Tongue (tissue), 2 donors: Measurements from ENCODE around the gene CFAP77. TPM values are rescaled to one million over a fixed set of nuclear protein-coding genes. Genes with fewer than 3 reads are reported as not detected.
A peak's percentile ranks its signal among the peaks of the same experiment; 100 is the strongest.

Experiments used
- DNase-seq: peaks from one replicate; pipeline ENCODE4 v3.0.0-alpha.2; 2015
- total RNA-seq: library from RNA; depleted of rRNA; stranded (reverse); fragments of >200 nt; gene quantifications from one replicate; pipeline ENCODE4 v1.2.3, GENCODE V29; 2014

Gene CFAP77
- total RNA-seq, 1 donor from 2014 or later: not detected

- DNase-seq: no peak
Observed at GRCh38 chr9:132489536-132489935, 79.5 kb downstream of the CFAP77 start.

DNA sequence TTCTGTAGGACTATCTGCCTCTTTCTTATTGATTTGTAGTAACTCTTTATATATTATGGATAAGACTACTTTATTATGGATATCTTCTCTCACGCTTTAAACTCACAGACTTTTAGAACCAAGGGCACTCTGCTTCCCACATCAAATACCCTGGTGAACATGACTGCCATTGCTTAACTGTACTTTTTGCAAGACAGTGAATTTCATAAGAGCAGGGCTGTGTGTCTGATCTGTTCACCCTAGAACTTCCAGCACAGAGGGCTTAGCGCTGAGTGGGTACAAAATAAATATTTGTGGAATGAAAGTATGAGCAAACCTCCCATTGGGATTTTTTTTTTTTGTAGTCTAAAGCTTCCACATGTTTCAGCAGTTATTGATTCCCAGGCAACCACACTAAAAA is 84.8 kb downstream of the CFAP77 start:
- no peak for DNase-seq

DNA sequence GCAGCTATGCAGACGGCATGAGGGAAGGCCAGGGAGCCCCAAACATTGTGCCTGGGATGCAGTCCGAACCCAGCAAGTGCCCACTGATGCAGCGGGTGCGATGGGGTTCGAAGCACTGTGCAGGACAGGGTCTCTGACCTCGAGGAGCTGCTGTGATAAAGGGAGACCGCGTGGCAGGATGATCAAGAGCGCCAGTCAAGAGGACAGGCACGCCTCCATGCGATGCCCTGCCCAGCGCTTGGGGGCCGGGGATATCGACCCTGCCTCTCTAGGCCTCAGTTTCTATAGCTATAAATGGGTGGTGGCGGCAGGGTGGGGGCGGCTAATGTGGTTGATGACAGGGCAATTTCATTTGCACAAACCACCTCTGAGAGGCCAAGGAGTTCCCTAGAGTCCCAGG is 87.7 kb downstream of the CFAP77 start:
- DNase-seq: no peak

- no peak for DNase-seq
Observed at GRCh38 chr9:132498531-132499210, 88.7 kb downstream of the CFAP77 start.

- no peak for DNase-seq
Observed at GRCh38 chr9:132499251-132499650, 89.2 kb downstream of the CFAP77 start.

DNA sequence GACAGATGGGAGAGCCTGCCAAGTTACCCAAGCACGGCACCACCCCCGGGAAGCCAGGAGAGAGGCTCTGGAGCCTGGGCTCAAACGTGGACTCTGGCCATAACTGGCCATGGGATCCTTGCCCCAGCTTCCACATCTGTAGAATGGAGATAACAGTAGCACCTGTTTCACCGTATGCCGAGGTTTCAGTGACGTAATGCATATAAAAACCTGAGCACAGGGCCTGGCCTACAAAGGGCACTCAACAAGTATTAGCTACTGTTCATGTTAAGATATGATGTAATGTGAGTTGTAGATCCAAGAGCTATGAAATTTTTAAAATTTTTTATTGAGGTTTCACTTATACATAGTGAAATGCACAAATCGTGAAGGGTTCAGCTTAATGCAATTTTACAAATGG is 90.2 kb downstream of the CFAP77 start:
- no peak for DNase-seq

- no peak for DNase-seq
Observed at GRCh38 chr9:132502480-132502879, 92.5 kb downstream of the CFAP77 start.

GRCh38 chr9:132503116-132503515 is 93.1 kb downstream of the CFAP77 start:
- DNase-seq: no peak

GRCh38 chr9:132504488-132504887 is 94.5 kb downstream of the CFAP77 start:
- no peak for DNase-seq

DNA sequence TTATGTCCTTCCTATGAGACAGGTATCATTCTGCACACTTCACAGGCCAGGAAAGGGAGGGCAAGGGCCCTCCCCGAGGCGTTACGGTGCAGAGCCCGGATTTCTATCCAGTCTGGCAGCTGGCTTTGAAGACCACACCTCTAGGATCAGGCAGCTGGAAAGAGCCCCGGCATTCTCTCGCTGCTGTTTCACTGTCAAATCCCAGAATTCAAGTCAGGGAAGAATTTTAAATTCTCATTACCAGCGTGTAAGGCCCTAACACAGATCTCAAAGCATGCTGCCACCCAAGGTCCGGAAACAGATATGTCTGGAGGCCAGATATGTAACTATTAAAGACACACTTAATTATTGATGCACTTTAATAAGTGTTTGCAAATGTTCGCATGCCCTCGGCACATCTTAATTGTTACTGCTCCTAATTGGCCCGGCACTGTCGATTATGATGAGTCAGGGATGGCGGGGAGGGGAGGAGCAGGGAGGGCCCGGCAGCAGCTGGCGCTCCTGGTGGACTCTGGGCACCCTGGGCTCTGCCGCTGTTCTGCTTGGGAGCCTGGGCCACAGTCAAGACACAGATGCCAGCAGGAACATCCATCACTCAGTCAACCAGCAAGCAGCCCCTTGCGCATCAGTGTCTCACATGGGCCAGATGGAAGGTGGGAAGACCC is 96.1 kb downstream of the CFAP77 start:
- no peak for DNase-seq

- DNase-seq: no peak
Observed at GRCh38 chr9:132506977-132507669, 97.1 kb downstream of the CFAP77 start.

DNA sequence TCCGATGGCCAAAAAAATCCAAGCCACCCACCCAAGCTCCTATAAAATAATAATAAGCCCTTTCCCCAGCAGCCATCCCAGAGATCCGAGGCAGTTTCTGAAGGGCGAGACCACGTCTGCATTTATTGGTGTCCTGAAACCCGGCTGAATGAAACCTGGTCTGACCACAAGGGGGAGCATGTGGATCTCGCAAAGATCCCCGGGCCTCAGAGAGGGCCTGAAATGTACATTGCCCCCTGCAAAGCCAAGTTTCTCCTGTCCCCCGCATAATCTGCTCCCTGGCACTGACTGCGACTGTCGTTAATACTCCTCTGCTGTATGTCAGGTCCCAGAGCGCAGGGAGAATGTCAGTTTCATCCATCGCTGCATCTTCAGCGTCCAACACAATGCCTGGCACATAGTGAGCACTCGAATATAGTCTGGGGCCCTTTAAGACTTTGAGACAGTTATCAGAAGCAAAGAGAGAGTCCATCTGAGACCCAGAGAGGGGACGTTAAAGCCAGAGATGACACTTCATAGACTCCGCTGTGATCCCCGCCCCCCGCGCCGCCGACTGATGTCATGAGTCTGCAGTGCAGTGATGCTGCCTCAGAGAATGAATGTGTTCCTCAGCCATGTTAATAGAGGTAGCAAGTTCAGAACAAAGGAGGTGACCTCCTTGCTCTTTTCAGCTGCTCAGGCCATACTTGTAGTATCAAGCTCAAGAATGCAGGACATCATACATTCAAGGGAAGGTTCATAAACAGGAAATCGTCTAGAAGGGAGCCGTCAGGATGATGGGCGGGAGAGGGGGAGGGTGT is 97.9 kb downstream of the CFAP77 start:
- DNase-seq: peak; percentile 85

DNA sequence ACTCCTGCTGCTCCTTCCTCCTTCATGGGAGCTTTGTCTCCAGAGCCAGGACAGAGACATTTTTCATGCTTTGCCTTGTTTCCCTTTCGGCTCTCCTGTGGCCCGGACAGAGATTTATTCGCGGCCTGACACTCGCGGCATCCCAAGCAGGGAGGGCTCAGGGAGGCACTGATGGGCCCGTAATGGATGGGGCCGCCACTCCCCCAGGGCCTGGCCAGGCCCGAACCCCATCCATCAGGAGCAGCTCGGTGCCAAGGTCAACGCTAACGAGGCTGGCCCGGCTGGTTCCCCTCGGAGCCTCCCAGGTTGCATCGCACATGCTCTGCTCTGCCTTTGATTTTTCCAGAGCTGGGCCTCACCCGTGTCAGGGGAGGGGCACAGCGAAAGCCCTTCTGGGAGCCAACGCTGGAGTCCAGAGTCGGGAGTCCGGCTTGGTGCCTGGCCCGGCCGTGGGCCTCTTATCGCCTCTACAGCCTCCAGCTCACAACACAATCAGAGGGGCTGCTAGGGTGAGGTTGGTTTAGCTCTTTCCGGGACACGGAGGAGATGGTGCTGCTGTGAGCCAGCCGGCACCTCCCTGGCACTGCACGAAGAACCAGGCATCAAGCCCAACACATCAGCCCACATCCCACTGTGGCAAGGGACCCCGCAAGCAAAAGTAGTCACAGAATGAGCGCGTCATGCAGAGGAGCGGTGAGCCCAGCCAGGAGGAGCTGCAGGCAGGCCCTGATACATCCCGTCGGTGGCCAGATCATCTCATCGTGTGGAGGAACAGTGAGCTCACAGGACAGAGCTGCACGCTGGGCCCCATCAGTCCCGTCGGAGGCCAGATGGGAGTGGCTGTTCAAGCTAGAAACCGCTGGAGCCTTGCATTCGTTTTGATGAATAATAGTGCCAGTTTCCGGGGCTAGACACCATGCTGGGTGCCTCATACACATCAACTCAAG is 100.2 kb downstream of the CFAP77 start:
- no peak for DNase-seq

DNA sequence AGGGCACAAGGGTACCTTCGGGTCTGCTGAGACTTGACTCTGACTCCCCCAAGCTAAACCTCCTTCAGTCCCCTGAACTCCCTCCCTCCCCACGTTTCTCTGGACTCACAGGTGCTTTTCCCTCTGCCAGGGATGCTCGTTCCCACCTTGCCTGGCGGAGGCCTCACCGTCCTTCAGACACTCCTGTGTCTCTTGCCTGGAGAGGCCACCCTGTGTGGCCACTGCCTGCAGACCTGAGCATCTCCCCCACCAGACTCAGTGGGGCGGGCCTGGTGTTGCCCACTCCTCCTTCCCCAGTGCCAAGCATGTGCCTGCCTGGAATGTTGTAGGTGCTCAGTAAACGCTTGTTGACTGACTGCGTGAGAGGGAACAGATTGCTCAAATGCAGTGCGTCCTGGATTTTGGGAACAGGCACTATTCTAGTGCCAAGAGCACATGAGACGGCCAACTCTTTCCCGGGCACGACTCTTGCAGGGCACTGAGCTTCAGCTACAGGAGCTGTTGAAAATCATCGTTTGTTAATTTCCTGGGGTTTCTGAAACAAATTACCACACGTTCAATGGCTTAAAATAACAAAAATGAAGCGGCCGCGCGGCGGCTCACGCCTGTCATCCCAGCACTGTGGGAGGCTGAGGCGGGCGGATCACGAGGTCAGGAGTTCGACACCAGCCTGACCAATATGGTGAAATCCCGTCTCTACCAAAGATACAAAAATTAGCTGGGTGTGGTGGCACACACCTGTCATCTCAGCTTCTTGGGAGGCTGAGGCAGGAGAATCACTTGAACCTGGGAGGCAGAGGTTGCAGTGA is 101.4 kb downstream of the CFAP77 start:
- no peak for DNase-seq

GRCh38 chr9:132513416-132513815 is 103.4 kb downstream of the CFAP77 start:
- no peak for DNase-seq

- no peak for DNase-seq
Observed at GRCh38 chr9:132514011-132514744, 104.2 kb downstream of the CFAP77 start.

- DNase-seq: no peak
Observed at GRCh38 chr9:132514821-132515220, 104.8 kb downstream of the CFAP77 start.

- DNase-seq: no peak
Observed at GRCh38 chr9:132516301-132516700, 106.3 kb downstream of the CFAP77 start.

DNA sequence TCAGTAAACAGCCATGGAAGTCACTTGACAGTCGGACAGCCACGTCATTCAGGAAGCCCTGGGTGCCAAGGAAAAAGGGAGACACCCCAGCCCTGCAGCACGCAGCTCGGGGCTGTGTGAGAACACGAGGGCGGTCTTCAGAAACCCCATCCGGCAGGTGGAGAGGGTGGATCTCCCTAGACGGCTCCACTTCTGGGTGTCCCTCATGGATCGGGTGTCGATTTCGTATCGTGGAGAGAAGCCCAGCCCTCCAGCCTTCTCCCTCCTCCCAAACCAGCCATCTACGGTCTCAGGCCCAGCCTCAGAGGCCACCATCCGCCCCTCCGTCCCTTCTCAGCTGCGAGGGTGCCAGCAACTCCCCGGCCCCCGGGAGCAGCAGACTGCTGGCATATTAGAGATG is 106.9 kb downstream of the CFAP77 start:
- DNase-seq: no peak
